Fibroblast of the aortic adventitia (primary cell): Measurements from ENCODE around the gene MYT1. TPM values are rescaled to one million over a fixed set of nuclear protein-coding genes. Genes with fewer than 3 reads are reported as not detected.

Experiments used
- DNase-seq: peaks from one replicate; pipeline ENCODE4 v3.0.0-alpha.2; 2010; ENCODE audit warnings: low read depth
- H3K4me3 ChIP-seq: 2 replicates; pipeline ENCODE4 v1.5.1; 2011; ENCODE audit warnings: low read depth, mild to moderate bottlenecking, control low read depth, low read length, moderate library complexity
- total RNA-seq: library from RNA; depleted of rRNA; stranded (reverse); fragments of >200 nt; gene quantifications from 2 replicates; pipeline ENCODE4 v1.2.3, GENCODE V29; 2012; ENCODE audit warnings: low replicate concordance
- TF ChIP-seq, protein P1 (sequence below): IDR thresholded peaks from 2 replicates; pipeline ENCODE4 v1.5.1; 2011; ENCODE audit warnings: mild to moderate bottlenecking, low read length, control low read depth, inconsistent platforms; ENCODE audit not compliant: insufficient read depth

MYT1 gene
- total RNA-seq, 1 donor, result not detected

DNA sequence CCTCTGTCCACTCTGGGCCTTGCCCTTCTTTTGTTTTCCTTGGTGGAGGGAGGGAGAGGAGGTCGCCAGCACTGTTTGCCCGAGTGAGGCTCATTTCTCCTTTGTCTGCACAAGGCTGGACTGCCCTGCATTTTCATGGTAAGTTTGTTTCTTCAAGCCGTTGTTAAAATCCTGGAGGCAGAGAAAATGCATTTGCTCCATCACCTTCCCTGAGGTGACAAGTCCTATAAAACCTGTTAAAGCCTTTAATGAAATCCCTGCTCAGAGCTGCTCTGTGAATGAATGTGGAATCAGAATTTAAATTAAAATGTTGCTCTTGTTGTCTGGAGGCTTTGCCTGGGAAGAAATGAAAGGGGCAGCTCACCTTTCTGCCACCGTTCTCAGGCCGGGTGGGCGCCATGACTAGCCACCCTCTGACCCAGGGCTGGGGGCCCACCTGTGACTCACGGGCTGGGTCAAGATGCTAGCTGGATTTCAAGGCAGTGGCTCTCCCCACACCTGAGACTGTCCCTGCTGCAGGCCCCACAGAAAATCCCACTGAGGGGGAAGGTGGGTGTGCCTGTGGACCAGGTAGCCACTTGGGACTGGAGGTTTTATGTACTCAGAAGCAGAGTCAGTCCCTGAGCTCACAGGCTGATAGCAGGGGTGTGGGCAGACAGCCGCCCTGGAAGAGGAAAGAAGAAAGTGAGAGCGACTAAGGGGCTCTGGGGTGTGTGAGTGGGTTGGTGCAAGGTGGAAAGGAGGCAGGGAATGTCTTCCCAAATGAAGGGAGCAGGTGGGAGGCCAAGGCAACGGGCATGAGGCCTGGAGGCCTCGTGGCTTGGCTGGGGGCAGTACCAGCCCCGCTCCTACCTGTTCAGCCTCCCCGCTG is 24.0 kb upstream of the MYT1 start:
- no peak for DNase-seq
- TF ChIP-seq, protein P1, sequence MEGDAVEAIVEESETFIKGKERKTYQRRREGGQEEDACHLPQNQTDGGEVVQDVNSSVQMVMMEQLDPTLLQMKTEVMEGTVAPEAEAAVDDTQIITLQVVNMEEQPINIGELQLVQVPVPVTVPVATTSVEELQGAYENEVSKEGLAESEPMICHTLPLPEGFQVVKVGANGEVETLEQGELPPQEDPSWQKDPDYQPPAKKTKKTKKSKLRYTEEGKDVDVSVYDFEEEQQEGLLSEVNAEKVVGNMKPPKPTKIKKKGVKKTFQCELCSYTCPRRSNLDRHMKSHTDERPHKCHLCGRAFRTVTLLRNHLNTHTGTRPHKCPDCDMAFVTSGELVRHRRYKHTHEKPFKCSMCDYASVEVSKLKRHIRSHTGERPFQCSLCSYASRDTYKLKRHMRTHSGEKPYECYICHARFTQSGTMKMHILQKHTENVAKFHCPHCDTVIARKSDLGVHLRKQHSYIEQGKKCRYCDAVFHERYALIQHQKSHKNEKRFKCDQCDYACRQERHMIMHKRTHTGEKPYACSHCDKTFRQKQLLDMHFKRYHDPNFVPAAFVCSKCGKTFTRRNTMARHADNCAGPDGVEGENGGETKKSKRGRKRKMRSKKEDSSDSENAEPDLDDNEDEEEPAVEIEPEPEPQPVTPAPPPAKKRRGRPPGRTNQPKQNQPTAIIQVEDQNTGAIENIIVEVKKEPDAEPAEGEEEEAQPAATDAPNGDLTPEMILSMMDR, result no peak
- H3K4me3 ChIP-seq, result no peak overlapping the region

DNA sequence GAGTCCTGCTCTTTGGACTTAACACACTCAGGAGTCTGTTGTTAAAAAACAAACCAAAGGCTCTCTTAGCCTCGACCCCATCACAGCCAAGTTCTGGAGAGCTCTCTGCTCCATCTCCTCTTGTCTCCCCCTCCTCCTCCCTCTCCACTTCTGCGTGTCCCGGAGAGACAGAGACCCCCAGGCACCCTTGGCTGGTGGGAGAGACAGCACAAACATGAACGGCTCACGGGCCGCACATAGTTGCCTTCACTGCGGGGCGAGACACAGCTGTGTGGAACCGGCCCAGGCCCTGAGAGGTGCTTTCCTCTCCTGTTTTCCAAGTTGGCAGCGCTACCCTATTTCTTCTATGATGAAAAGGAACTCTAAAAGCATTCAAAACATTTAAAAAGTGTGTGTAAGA is 23.3 kb upstream of the MYT1 start:
- no peak for DNase-seq
- TF ChIP-seq, protein P1, result no peak
- no peak overlapping the region for H3K4me3 ChIP-seq

- TF ChIP-seq, protein P1, result no peak
- no peak overlapping the region for H3K4me3 ChIP-seq
- no peak for DNase-seq
These were observed 21.7 kb upstream of the MYT1 start for GRCh38 chr20:64142590-64142989.

DNA sequence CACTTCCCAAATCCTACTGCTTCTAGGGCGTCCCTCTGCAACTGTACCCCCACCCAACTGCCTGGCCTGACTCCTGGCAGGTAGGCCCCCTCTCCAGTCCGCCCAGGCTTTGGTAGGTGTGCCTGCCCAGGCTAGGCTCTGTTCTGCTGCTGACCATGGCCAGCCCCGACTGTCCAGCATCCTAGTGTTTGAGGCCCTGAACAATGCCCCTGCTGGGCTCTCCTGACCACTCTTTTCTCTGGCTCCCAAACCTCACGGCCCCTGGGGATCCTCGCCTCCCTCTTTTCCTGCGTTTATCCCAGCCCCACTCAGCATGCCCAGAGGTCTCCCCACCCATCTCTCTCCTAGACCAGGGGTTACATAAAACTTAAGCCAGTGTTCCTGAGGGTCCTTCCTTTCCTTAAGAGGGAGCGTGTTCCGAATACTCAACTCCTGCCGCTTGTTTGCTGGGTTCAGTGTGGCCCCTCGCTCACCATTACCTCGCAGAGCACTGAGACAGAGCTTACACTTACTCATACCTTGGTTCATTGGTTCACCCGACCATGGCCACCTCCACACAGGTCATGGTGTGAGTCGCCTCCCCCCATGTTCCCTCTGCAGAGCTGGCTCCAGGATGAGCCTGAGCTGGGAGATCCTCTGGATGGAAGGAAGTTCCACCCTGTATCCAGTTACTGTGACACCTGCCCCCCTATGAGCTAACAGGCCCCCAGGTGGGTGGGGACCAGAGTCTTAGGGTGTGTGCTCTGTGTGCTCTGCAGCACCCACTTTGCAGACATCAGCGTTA is 21.0 kb upstream of the MYT1 start:
- TF ChIP-seq, protein P1, result no peak
- no peak overlapping the region for H3K4me3 ChIP-seq
- no peak for DNase-seq

- no peak overlapping the region for H3K4me3 ChIP-seq
- TF ChIP-seq, protein P1, result no peak
- DNase-seq, result no peak
These were observed 19.9 kb upstream of the MYT1 start for GRCh38 chr20:64144144-64144912.

DNA sequence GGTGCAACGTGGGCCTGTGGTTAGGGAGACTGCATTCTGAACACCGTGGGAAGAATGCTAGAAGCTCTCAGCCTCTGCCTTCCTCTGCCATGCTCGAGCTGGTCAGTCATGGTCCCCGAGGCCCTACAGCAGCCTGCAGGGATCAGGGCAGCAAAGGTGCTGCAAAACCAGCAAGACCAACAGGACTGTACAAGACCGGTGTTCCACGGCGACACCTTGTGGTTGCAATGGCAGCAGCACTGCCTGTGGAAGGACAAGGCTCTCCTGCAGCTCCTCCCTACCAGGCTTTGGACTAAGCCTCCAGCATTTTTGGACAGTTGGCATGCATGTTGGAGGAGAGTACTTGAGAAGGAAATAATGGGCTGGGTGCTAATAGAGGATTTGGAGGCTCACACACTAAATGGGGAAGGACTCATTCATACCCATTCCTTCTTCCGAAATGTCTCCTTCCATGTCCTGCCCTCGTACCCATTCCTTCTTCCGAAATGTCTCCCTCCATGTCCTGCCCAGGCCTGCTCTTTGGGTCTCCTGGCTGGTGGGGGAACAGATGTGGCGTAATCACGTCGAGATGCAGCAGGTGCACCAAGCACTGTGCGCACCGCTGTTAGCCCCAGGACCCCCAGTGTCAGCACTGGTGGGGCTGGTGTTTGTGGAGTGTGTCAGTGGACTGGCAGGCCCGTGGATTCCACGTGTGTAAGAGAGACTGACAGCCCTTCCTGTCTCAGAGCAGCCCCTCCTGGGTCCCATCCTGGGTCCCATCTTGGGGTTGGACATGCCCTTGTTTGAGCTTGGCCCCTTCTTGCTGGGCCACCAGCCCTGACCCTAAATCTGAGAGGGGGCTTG is 18.6 kb upstream of the MYT1 start:
- DNase-seq, result no peak
- H3K4me3 ChIP-seq, result no peak overlapping the region
- TF ChIP-seq, protein P1, result no peak
